Measurements from ENCODE around the gene NR2C2.

DNA sequence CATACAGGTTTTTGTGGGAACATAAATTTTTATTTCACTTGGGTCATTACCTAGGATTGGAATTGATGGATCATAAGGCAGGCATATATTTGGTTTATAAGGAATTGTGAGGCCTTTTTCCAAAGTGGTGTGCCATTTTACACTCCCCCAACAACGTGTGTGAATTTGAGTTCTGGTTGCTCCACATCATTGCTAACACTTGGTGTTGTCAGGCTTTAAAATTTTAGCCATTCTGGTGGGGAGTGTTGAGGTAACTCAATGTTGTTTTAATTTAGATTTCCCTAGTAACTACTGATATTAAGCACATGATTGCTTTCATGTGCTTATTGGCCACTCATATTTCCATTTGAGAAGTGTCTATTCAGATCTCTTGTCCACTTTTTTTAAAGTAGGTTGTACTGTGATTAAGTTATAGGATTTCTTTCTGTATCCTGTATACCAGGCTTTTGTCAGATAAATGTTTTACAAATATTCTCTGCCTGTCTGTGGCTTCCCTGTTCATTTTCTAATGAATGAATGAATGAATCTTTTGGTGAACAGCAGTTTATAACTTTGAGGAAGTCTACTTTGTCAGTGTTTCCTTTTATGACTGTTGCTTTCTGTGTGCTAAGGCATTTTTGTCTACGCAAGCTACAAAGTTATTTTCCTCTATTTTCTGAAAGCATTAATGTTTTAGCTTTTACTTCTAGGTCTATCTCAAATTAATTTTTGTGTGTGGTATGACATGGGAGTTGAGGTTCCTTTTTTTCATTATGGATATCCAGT is 17.9 kb upstream of the NR2C2 start:
- TF ChIP-seq, protein P1, sequence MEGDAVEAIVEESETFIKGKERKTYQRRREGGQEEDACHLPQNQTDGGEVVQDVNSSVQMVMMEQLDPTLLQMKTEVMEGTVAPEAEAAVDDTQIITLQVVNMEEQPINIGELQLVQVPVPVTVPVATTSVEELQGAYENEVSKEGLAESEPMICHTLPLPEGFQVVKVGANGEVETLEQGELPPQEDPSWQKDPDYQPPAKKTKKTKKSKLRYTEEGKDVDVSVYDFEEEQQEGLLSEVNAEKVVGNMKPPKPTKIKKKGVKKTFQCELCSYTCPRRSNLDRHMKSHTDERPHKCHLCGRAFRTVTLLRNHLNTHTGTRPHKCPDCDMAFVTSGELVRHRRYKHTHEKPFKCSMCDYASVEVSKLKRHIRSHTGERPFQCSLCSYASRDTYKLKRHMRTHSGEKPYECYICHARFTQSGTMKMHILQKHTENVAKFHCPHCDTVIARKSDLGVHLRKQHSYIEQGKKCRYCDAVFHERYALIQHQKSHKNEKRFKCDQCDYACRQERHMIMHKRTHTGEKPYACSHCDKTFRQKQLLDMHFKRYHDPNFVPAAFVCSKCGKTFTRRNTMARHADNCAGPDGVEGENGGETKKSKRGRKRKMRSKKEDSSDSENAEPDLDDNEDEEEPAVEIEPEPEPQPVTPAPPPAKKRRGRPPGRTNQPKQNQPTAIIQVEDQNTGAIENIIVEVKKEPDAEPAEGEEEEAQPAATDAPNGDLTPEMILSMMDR (IDR thresholded peaks at IDR 0.05): no peak
- TF ChIP-seq ZFX (IDR thresholded peaks at IDR 0.05; ENCODE audit: borderline replicate concordance): no peak
